ENCODE measurements around the gene OLFM4. TPM values are rescaled to one million over a fixed set of nuclear protein-coding genes. Genes with fewer than 3 reads are reported as not detected.

Gene OLFM4
- total RNA-seq, 1 experiment from 2014 or later = not detected

GRCh38 chr13:53068585-53069520 is 40.2 kb downstream of the OLFM4 start:
- H3K27me3 ChIP-seq (ENCODE audit: control insufficient read depth, insufficient read depth, low read length) = no peaks in the 10 kb centered on the region
- no peak overlapping the region for H3K4me3 ChIP-seq (ENCODE audit: insufficient read depth, low read depth, low read length)
- no peaks in the 10 kb centered on the region for H3K36me3 ChIP-seq (replicated peaks; ENCODE audit: control insufficient read depth, insufficient read depth, low read length)
- no peak for DNase-seq

DNA sequence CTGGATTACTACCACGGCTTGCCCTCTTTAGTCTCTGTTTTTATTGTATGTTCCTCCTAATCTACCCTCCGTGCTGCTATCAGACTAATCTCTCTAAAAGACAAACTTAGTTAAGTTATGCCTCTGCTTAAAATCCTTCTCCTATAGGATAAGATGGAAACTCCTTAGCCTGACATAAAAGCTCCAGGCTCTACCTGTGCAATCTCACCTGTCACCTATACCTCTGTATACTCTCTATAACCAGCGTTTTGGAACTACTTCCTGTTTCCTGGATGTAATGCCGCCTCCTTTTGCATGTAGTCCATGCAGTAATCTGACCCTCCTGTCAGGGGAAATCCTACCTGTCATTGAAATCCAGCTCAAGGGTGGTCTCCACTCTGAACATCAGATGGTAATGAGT is 41.2 kb downstream of the OLFM4 start:
- no peak for DNase-seq
- H3K27me3 ChIP-seq (ENCODE audit: control insufficient read depth, insufficient read depth, low read length) = no peaks in the 10 kb centered on the region
- H3K4me3 ChIP-seq (ENCODE audit: insufficient read depth, low read depth, low read length) = no peak overlapping the region
- H3K36me3 ChIP-seq (replicated peaks; ENCODE audit: control insufficient read depth, insufficient read depth, low read length) = no peaks in the 10 kb centered on the region

DNA sequence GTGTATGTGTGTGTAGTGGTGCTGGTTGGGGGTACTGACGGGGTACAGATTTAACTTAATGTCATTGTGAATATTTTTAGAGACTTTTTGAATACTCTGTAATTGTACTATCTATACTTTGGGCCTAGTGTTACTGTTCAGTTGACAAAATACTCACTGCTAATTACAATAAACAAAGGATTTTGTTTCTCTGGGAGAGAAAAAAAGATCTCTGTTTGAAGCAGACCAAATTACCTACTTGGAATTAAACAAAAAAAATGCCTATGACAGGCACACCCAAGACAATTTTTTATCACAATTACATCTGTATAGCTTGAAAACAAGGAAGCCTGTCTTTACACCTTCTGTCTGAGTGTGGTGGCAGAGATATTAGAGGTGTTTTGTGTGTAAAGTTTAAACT is 45.1 kb downstream of the OLFM4 start:
- Histone ChIP-seq H3K27me3 (ENCODE audit: control insufficient read depth, insufficient read depth, low read length) (no peaks in the 10 kb centered on the region), H3K4me3 (ENCODE audit: insufficient read depth, low read depth, low read length) (no peak overlapping the region), H3K36me3 (replicated peaks; ENCODE audit: control insufficient read depth, insufficient read depth, low read length) (no peaks in the 10 kb centered on the region)
- no peak for DNase-seq

DNA sequence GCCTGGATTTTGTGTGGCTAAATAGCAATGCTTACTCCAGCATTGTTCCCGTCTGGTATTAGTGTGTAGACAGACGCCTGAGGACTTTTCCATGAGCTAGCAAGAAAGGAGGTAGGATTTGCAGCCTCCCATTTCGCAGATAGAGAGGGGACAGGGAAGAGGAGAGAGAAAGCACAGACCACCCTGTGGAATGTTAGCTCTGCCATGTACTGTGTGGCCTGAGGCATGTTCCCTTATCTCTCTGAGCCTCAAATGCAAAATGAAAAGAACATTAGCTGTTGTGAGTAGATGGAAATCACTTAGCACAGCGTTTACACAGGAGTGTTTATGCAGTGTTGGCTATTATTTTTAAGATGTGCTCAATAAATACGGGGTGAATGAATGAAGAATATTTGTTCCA is 45.5 kb downstream of the OLFM4 start:
- DNase-seq = no peak
- Histone ChIP-seq H3K27me3 (ENCODE audit: control insufficient read depth, insufficient read depth, low read length) (no peaks in the 10 kb centered on the region), H3K36me3 (replicated peaks; ENCODE audit: control insufficient read depth, insufficient read depth, low read length) (no peaks in the 10 kb centered on the region), H3K4me3 (ENCODE audit: insufficient read depth, low read depth, low read length) (no peak overlapping the region)

DNA sequence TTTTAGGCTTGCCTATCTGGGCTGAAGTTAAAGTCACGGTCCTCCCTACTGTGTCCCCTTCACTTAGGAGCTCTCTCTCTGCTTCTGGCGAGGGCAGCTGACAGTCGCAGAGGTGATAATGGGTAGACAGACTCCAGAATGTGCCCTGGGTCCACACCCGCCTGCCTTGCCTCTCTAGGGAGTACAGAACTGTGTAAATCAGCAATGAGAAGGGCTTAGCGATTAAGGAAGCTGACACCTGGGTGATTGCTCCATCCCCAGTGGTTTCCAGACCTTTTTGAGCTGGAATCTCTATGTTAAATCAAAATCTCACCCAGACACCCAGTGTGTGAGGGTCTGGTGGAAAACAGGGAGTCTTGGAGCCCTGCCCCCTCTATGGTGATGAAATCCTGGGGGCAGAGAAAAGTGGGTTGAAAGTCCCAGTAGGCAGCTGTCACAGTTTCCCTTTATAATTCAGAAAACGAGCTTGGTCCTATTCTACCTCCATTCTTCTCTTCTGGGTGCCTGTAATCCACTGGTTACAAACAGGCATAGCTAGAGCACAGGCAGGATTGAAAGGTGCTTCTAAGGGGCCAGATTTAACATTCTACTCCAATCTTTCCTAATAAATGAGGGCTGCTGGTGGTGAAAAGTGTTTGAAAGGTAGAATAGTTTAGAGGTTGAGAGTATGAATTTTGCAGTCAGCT is 46.9 kb downstream of the OLFM4 start:
- Histone ChIP-seq H3K4me3 (ENCODE audit: insufficient read depth, low read depth, low read length) (no peak overlapping the region), H3K27me3 (ENCODE audit: control insufficient read depth, insufficient read depth, low read length) (no peaks in the 10 kb centered on the region), H3K36me3 (replicated peaks; ENCODE audit: control insufficient read depth, insufficient read depth, low read length) (no peaks in the 10 kb centered on the region)
- DNase-seq = no peak

DNA sequence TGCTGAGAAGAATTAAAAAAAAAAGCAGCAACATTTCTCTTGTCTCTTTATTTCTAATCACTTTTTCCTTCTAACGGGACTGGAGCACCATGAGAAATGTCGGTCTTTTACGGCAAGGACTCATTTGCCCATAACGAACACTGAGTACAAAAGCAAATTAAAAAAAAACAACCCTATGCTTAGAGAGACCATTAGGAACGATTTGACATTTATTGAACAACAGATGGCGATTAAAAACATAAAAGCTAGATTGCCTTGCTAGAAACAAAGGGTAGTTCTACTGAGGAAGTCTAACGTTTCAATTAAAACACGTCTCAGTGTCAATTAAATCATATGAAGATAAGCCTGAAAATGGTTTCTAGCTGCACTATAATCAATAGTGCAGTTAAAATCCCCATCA is 51.1 kb downstream of the OLFM4 start:
- H3K36me3 ChIP-seq (replicated peaks; ENCODE audit: control insufficient read depth, insufficient read depth, low read length) = no peaks in the 10 kb centered on the region
- H3K4me3 ChIP-seq (ENCODE audit: insufficient read depth, low read depth, low read length) = no peak overlapping the region
- no peaks in the 10 kb centered on the region for H3K27me3 ChIP-seq (ENCODE audit: control insufficient read depth, insufficient read depth, low read length)
- DNase-seq = no peak

DNA sequence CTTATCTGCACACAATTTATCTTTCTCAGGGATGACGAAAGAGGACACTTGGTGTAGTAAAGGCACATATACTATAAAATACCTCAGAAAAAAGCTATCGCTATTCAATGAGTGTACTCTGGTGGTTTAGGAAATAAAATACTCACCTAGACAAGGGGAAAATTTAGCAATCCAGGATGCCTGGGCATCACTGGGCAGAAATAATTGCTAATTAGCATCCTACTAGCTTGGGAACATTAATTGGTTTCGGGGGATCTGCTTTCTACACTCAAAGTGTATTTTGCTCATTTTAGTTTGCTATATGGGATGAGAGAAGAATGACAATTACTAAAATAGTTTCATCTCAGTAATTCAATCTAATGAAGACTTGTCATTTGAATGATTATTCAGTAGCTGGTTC is 60.3 kb downstream of the OLFM4 start:
- Histone ChIP-seq H3K4me3 (ENCODE audit: insufficient read depth, low read depth, low read length) (no peak overlapping the region), H3K27me3 (ENCODE audit: control insufficient read depth, insufficient read depth, low read length) (no peaks in the 10 kb centered on the region), H3K36me3 (replicated peaks; ENCODE audit: control insufficient read depth, insufficient read depth, low read length) (no peaks in the 10 kb centered on the region)

GRCh38 chr13:53089951-53090350 is 61.3 kb downstream of the OLFM4 start:
- Histone ChIP-seq H3K36me3 (replicated peaks; ENCODE audit: control insufficient read depth, insufficient read depth, low read length) (no peaks in the 10 kb centered on the region), H3K27me3 (ENCODE audit: control insufficient read depth, insufficient read depth, low read length) (no peaks in the 10 kb centered on the region), H3K4me3 (ENCODE audit: insufficient read depth, low read depth, low read length) (no peak overlapping the region)
- DNase-seq = no peak

More for the DNA sequence above, 60.3 kb downstream of the OLFM4 start:
- no peak for DNase-seq

DNA sequence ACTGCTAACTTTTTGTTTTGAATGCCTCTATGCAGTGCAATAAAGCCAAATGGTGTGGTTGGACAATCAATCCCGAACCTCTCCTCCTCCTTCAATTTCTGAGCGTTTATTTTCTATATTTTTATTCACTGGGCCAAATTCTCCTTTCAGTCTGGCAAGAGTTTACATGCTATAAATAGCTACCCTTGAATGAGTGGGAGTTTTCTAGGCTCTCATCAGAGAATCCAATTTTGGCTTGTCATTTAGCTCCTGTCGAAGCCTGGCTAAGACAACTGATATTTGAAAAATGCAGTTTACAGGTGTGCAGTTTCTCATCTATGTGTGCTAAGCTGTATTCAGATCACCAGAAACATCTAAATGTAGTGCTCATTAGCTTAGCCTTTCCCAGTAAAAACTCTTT is 61.8 kb downstream of the OLFM4 start:
- H3K4me3 ChIP-seq (ENCODE audit: insufficient read depth, low read depth, low read length) = no peak overlapping the region
- H3K27me3 ChIP-seq (ENCODE audit: control insufficient read depth, insufficient read depth, low read length) = no peaks in the 10 kb centered on the region
- no peaks in the 10 kb centered on the region for H3K36me3 ChIP-seq (replicated peaks; ENCODE audit: control insufficient read depth, insufficient read depth, low read length)
- no peak for DNase-seq

- no peaks in the 10 kb centered on the region for H3K27me3 ChIP-seq (ENCODE audit: control insufficient read depth, insufficient read depth, low read length)
- no peak for DNase-seq
- no peak overlapping the region for H3K4me3 ChIP-seq (ENCODE audit: insufficient read depth, low read depth, low read length)
- no peaks in the 10 kb centered on the region for H3K36me3 ChIP-seq (replicated peaks; ENCODE audit: control insufficient read depth, insufficient read depth, low read length)
These were observed 64.3 kb downstream of the OLFM4 start for GRCh38 chr13:53092931-53093330.

GRCh38 chr13:53098455-53098854 is 69.8 kb downstream of the OLFM4 start:
- Histone ChIP-seq H3K36me3 (replicated peaks; ENCODE audit: control insufficient read depth, insufficient read depth, low read length) (no peaks in the 10 kb centered on the region), H3K27me3 (ENCODE audit: control insufficient read depth, insufficient read depth, low read length) (no peaks in the 10 kb centered on the region), H3K4me3 (ENCODE audit: insufficient read depth, low read depth, low read length) (no peak overlapping the region)
- DNase-seq = no peak

DNA sequence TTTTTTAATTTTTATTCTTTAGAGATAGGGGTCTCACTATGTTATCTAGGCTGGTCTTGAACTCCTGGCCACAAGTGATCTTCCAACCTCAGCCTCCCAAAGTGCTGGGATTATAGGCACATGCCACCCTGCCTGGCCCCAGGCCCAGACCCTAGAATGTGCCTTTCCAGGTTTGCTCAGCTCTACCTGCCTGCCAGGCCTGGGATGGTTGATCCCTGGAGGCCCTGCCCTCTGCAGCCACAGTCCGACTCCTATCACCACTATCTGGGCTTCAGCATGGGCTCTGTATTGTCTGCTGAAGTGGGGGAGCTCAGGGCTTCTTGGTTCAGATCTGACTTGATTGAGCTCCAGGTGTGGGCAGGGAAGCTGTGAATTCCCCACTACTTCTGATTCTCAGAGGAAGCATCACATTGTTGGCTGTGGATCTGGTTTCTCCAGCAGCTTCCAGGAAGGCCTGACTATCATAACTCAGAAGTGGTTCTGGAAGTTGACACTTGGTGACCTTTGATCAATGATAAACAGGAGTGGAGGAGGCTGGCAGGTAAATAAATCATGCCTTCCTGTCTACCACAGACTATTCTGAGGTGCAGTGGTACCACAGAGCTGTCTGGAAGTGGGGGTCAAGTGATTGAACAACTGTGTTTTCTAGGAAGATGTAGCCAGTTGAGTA is 71.9 kb downstream of the OLFM4 start:
- H3K27me3 ChIP-seq (ENCODE audit: control insufficient read depth, insufficient read depth, low read length) = no peaks in the 10 kb centered on the region
- H3K4me3 ChIP-seq (ENCODE audit: insufficient read depth, low read depth, low read length) = no peak overlapping the region
- H3K36me3 ChIP-seq (replicated peaks; ENCODE audit: control insufficient read depth, insufficient read depth, low read length) = no peaks in the 10 kb centered on the region
- DNase-seq = no peak
